Aorta (tissue), 5 donors: Measurements from ENCODE around the gene BATF3. TPM values are rescaled to one million over a fixed set of nuclear protein-coding genes. Genes with fewer than 3 reads are reported as not detected.
A peak's percentile ranks its signal among the peaks of the same experiment; 100 is the strongest.

Experiments
- ATAC-seq: fragments of 200-7000 bp; cut with Tn5 transposase; one replicate; pipeline ENCODE4 v1.9.1; 2022; ENCODE audit warnings: moderate library complexity; ENCODE audit not compliant: low FRiP score
- DNase-seq, 2 donors: peaks; one replicate each; pipeline ENCODE4 v3.0.0-alpha.2; 2020
- H3K27ac ChIP-seq, 2 donors: one replicate each; pipeline ENCODE4 v1.5.1; 2013; ENCODE audit warnings: low read length in 2 of 2, mild to moderate bottlenecking in 2 of 2, moderate library complexity in 2 of 2, control low read depth in 1 of 2, inconsistent platforms in 1 of 2, low read depth in 1 of 2
- H3K27me3 ChIP-seq, 2 donors: one replicate each; pipeline ENCODE4 v1.6.1; 2013; ENCODE audit warnings: control low read depth in 1 of 2, low read length in 1 of 2, mild to moderate bottlenecking in 1 of 2, moderate library complexity in 1 of 2; ENCODE audit not compliant: insufficient read depth in 2 of 2, control insufficient read depth in 1 of 2
- H3K36me3 ChIP-seq, 2 donors: one replicate each; pipeline ENCODE4 v1.6.1; 2013; ENCODE audit warnings: control low read depth in 1 of 2, low read length in 1 of 2, mild to moderate bottlenecking in 1 of 2; ENCODE audit not compliant: insufficient read depth in 2 of 2, control insufficient read depth in 1 of 2
- H3K4me1 ChIP-seq, 2 donors: one replicate each; pipeline ENCODE4 v1.6.1; 2013; ENCODE audit warnings: low read length in 2 of 2, control low read depth in 1 of 2, mild to moderate bottlenecking in 1 of 2, moderate library complexity in 1 of 2; ENCODE audit not compliant: insufficient read depth in 2 of 2, control insufficient read depth in 1 of 2
- H3K4me3 ChIP-seq, 2 donors: one replicate each; pipeline ENCODE4 v1.5.1; 2013; ENCODE audit warnings: low read length in 2 of 2, control low read depth in 1 of 2, mild to moderate bottlenecking in 1 of 2
- H3K9me3 ChIP-seq: one replicate; pipeline ENCODE4 v1.6.1; 2013; ENCODE audit warnings: mild to moderate bottlenecking, low read length; ENCODE audit not compliant: control insufficient read depth
- WGBS, 2 donors: extraction: QIAGEN DNeasy Blood & Tissue Kit; methylation state at CpG; one replicate each; pipeline ENCODE4 v1.1.7; 2013; 5-methylcytosine and 5-hydroxymethylcytosine counted together
- intact Hi-C, 2 donors: fragments of 100-400 bp; cut with DNase I; formaldehyde crosslinking; loops; one replicate each; pipeline versions ENCODE4 v1.14.2 to v1.15.0; 2022
- polyA plus RNA-seq, 2 donors: library from polyadenylated mRNA; stranded (reverse); fragments of 200-250 nt; gene quantifications; one replicate each; pipeline ENCODE4 v1.2.3, GENCODE V29; 2013
- total RNA-seq, 2 donors: library from RNA; stranded (reverse); fragmentation: NEBNext Ultra II Directional; extraction: Animal tissue kit (Norgen Biotek cat#: 25700); gene quantifications; one replicate each; pipeline ENCODE4 v1.2.1, GENCODE V29; 2021
- donor health status: healthy with polysubstance abuse.
- donor health status: Bipolar disorder and iron deficiency.
- donor health status: DM: no; HTN: no; CAD: no.
- donor health status: DM: no; HTN: no; CAD: no.
- donor health status: DM: yes; HTN: yes; CAD: no.

Gene BATF3
- total and polyA plus RNA-seq, 4 donors, result 5.5 to 13.9 (median 7.3) TPM

GRCh38 chr1:212688341-212689047 is 11.1 kb downstream of the BATF3 start:
- WGBS, 2 donors, result 76 to 84% methylated on average over 7 of the region's 7 CpGs
- intact Hi-C loops, result no loop called here

GRCh38 chr1:212687811-212688210 is 11.8 kb downstream of the BATF3 start:
- Histone ChIP-seq H3K4me3 (no peak overlapping the region), H3K9me3 (no peaks in the 10 kb centered on the region), H3K27ac (no peak overlapping the region), H3K27me3 (no peaks in the 10 kb centered on the region), H3K4me1 (no peaks in the 10 kb centered on the region), H3K36me3 (no peaks in the 10 kb centered on the region)
- DNase-seq (no peak), ATAC-seq (no peak)
- 87 to 95% methylated on average over 2 of the region's 2 CpGs for WGBS, 2 donors
- intact Hi-C loops, result no loop called here

More at GRCh38 chr1:212688341-212689047, 11.1 kb downstream of the BATF3 start:
- Histone ChIP-seq H3K27me3 (no peaks in the 10 kb centered on the region), H3K36me3 (no peaks in the 10 kb centered on the region), H3K4me3 (no peak overlapping the region), H3K9me3 (no peaks in the 10 kb centered on the region), H3K27ac (no peak overlapping the region), H3K4me1 (no peaks in the 10 kb centered on the region)
- DNase-seq (no peak), ATAC-seq (no peak)

- ATAC-seq, result peak; percentile 33
- H3K36me3 ChIP-seq, result no peaks in the 10 kb centered on the region
- no peak overlapping the region for H3K27ac ChIP-seq
- H3K27me3 ChIP-seq, result no peaks in the 10 kb centered on the region
- intact Hi-C loops, result no loop called here
- H3K4me3 ChIP-seq, result no peak overlapping the region
- no peak for DNase-seq
- WGBS, 2 donors, result 90 to 94% methylated on average over 11 of the region's 11 CpGs
- H3K4me1 ChIP-seq, result no peaks in the 10 kb centered on the region
- H3K9me3 ChIP-seq, result no peaks in the 10 kb centered on the region
These were observed 13.0 kb downstream of the BATF3 start for GRCh38 chr1:212686591-212686990.

- ATAC-seq (no peak), DNase-seq (no peak)
- Histone ChIP-seq H3K36me3 (no peaks in the 10 kb centered on the region), H3K27me3 (no peaks in the 10 kb centered on the region), H3K27ac (no peak overlapping the region), H3K9me3 (no peaks in the 10 kb centered on the region), H3K4me1 (no peaks in the 10 kb centered on the region), H3K4me3 (no peak overlapping the region)
- intact Hi-C loops, result no loop called here
- 84 to 91% methylated on average over 3 of the region's 3 CpGs for WGBS, 2 donors
These were observed 13.6 kb downstream of the BATF3 start for GRCh38 chr1:212686069-212686468.

GRCh38 chr1:212685429-212685828 is 14.2 kb downstream of the BATF3 start:
- WGBS, 2 donors, result 60 to 62% methylated on average over 2 of the region's 2 CpGs
- H3K4me3 ChIP-seq, result no peak overlapping the region
- no peaks in the 10 kb centered on the region for H3K27me3 ChIP-seq
- no peak overlapping the region for H3K27ac ChIP-seq
- no peaks in the 10 kb centered on the region for H3K9me3 ChIP-seq
- H3K36me3 ChIP-seq, result no peaks in the 10 kb centered on the region
- no peak for DNase-seq
- H3K4me1 ChIP-seq, result no peaks in the 10 kb centered on the region
- no peak for ATAC-seq
- intact Hi-C loops, result no loop called here

- no peaks in the 10 kb centered on the region for H3K27me3 ChIP-seq
- DNase-seq (no peak), ATAC-seq (no peak)
- no peak overlapping the region for H3K4me3 ChIP-seq
- no peaks in the 10 kb centered on the region for H3K4me1 ChIP-seq
- intact Hi-C loops, result no loop called here
- 94 to 99% methylated on average over 11 of the region's 11 CpGs for WGBS, 2 donors
- no peaks in the 10 kb centered on the region for H3K9me3 ChIP-seq
- no peak overlapping the region for H3K27ac ChIP-seq
- H3K36me3 ChIP-seq, result no peaks in the 10 kb centered on the region
These were observed 15.0 kb downstream of the BATF3 start for GRCh38 chr1:212684521-212685090.

GRCh38 chr1:212684076-212684475 is 15.6 kb downstream of the BATF3 start:
- ATAC-seq (no peak), DNase-seq (no peak)
- no peaks in the 10 kb centered on the region for H3K4me1 ChIP-seq
- no peak overlapping the region for H3K27ac ChIP-seq
- H3K9me3 ChIP-seq, result no peaks in the 10 kb centered on the region
- H3K4me3 ChIP-seq, result no peak overlapping the region
- H3K36me3 ChIP-seq, result no peaks in the 10 kb centered on the region
- intact Hi-C loops, result no loop called here
- H3K27me3 ChIP-seq, result no peaks in the 10 kb centered on the region
- 90 to 93% methylated on average over 6 of the region's 6 CpGs for WGBS, 2 donors

GRCh38 chr1:212683357-212683722 is 16.3 kb downstream of the BATF3 start:
- Histone ChIP-seq H3K4me1 (no peaks in the 10 kb centered on the region), H3K36me3 (no peaks in the 10 kb centered on the region), H3K27ac (no peak overlapping the region), H3K9me3 (no peaks in the 10 kb centered on the region), H3K27me3 (no peaks in the 10 kb centered on the region), H3K4me3 (no peak overlapping the region)
- WGBS, 2 donors, result 72 to 84% methylated on average over 7 of the region's 7 CpGs
- DNase-seq (peak in 1 of 2 donors; percentile 64), ATAC-seq (peak; percentile 58)
- intact Hi-C loops, result no loop called here

- Histone ChIP-seq H3K9me3 (no peaks in the 10 kb centered on the region), H3K4me3 (no peak overlapping the region), H3K27me3 (no peaks in the 10 kb centered on the region), H3K27ac (no peak overlapping the region), H3K4me1 (no peaks in the 10 kb centered on the region), H3K36me3 (no peaks in the 10 kb centered on the region)
- DNase-seq (no peak), ATAC-seq (no peak)
- intact Hi-C loops, result no loop called here
- 26 to 28% methylated on average over 4 of the region's 4 CpGs for WGBS, 2 donors
These were observed 18.8 kb downstream of the BATF3 start for GRCh38 chr1:212680680-212681389.
